ENCODE data around the gene CCNT2.

DNA sequence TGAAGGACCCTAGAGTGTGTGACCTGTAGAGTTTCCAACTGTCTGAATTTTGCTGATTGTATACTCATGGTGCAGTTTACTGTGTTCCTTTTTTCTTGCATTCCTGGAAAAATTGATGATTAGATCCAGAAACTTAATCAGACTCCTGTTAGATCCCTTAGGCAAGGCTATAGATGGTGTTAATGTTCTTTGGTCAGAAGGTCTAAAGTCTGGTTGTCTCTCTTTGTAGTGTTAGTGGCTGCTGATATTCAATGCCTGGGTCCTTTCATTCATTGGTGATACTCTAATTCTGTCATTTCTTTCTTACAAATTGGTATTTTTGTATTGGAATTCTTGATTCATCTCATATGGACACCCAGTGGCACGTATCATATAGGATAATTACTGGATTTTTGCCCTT, 6.3 kb downstream of the CCNT2 start:
- TF ChIP-seq, protein P1, sequence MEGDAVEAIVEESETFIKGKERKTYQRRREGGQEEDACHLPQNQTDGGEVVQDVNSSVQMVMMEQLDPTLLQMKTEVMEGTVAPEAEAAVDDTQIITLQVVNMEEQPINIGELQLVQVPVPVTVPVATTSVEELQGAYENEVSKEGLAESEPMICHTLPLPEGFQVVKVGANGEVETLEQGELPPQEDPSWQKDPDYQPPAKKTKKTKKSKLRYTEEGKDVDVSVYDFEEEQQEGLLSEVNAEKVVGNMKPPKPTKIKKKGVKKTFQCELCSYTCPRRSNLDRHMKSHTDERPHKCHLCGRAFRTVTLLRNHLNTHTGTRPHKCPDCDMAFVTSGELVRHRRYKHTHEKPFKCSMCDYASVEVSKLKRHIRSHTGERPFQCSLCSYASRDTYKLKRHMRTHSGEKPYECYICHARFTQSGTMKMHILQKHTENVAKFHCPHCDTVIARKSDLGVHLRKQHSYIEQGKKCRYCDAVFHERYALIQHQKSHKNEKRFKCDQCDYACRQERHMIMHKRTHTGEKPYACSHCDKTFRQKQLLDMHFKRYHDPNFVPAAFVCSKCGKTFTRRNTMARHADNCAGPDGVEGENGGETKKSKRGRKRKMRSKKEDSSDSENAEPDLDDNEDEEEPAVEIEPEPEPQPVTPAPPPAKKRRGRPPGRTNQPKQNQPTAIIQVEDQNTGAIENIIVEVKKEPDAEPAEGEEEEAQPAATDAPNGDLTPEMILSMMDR (IDR thresholded peaks at IDR 0.05): no peak
- no peak for TF ChIP-seq POLR2A (IDR thresholded peaks at IDR 0.05)

All from uterus (tissue), 2 donors.